ENCODE measurements around the gene SPECC1L. TPM values are rescaled to one million over a fixed set of nuclear protein-coding genes. Genes with fewer than 3 reads are reported as not detected.

The SPECC1L gene
- total RNA-seq, 4 donors from 2014 or later = 42.2 to 45.1 (median 43.6) TPM

- WGBS, 2 donors = 90 to 91% methylated on average over 8 of the region's 8 CpGs
- H3K27me3 ChIP-seq = no peaks in the 10 kb centered on the region
- TF ChIP-seq POLR2A (IDR thresholded peaks at IDR 0.05) (no peak), CTCF (IDR thresholded peaks at IDR 0.05) (no peak), EP300 (IDR thresholded peaks at IDR 0.05) (no peak)
- H3K9me3 ChIP-seq = no peaks in the 10 kb centered on the region
- no peak overlapping the region for H3K27ac ChIP-seq
- peaks cover 0 to 52% (median 5%) of the 10 kb centered on the region in 3 donors for H3K36me3 ChIP-seq
- no peak overlapping the region for H3K4me3 ChIP-seq
- peaks cover 0 to 26% (median 4%) of the 10 kb centered on the region in 4 donors for H3K4me1 ChIP-seq
- DNase-seq (ENCODE audit: low spot score in 2 of 2) = no peak
Measured at GRCh38 chr22:24410110-24410856, 139.7 kb downstream of the SPECC1L start.

GRCh38 chr22:24411256-24412004 lies 140.8 kb downstream of the SPECC1L start:
- H3K4me1 ChIP-seq = peaks cover 0 to 22% (median 4%) of the 10 kb centered on the region in 4 donors
- no peak overlapping the region for H3K4me3 ChIP-seq
- 88 to 93% methylated on average over 10 of the region's 10 CpGs for WGBS, 2 donors
- H3K27me3 ChIP-seq = no peaks in the 10 kb centered on the region
- peaks cover 0 to 63% (median 10%) of the 10 kb centered on the region in 3 donors for H3K36me3 ChIP-seq
- TF ChIP-seq POLR2A (IDR thresholded peaks at IDR 0.05) (no peak), EP300 (IDR thresholded peaks at IDR 0.05) (no peak), CTCF (IDR thresholded peaks at IDR 0.05) (no peak)
- no peaks in the 10 kb centered on the region for H3K9me3 ChIP-seq
- no peak for DNase-seq (ENCODE audit: low spot score in 2 of 2)
- no peak overlapping the region for H3K27ac ChIP-seq

- Histone ChIP-seq H3K4me1 (peaks cover 0 to 14% (median 1%) of the 10 kb centered on the region in 4 donors), H3K27ac (no peak overlapping the region), H3K9me3 (no peaks in the 10 kb centered on the region), H3K4me3 (no peak overlapping the region), H3K27me3 (no peaks in the 10 kb centered on the region), H3K36me3 (peaks cover 0 to 71% (median 10%) of the 10 kb centered on the region in 3 donors)
- no peak for DNase-seq (ENCODE audit: low spot score in 2 of 2)
- TF ChIP-seq POLR2A (IDR thresholded peaks at IDR 0.05) (no peak), EP300 (IDR thresholded peaks at IDR 0.05) (no peak), CTCF (IDR thresholded peaks at IDR 0.05) (no peak)
- WGBS, 2 donors = 81 to 93% methylated on average over 6 to 7 of the region's 7 CpGs
Measured at GRCh38 chr22:24412274-24412673, 141.6 kb downstream of the SPECC1L start.

- Histone ChIP-seq H3K4me3 (no peak overlapping the region), H3K4me1 (peaks cover 0 to 4% (median 0%) of the 10 kb centered on the region in 4 donors), H3K9me3 (no peaks in the 10 kb centered on the region), H3K27ac (no peak overlapping the region), H3K36me3 (peaks cover 0 to 81% (median 10%) of the 10 kb centered on the region in 3 donors), H3K27me3 (no peaks in the 10 kb centered on the region)
- no peak for DNase-seq (ENCODE audit: low spot score in 2 of 2)
- TF ChIP-seq CTCF (IDR thresholded peaks at IDR 0.05) = no peak
- no peak for TF ChIP-seq EP300 (IDR thresholded peaks at IDR 0.05)
- TF ChIP-seq POLR2A (IDR thresholded peaks at IDR 0.05) = no peak
- WGBS, 2 donors = 92 to 95% methylated on average over 9 of the region's 9 CpGs
Measured at GRCh38 chr22:24413271-24413670, 142.6 kb downstream of the SPECC1L start.

Data from tibial nerve (tissue), 4 donors.